Hepatocyte (in vitro differentiated cells): ENCODE measurements around the gene C19orf85. TPM values are rescaled to one million over a fixed set of nuclear protein-coding genes. Genes with fewer than 3 reads are reported as not detected.
"Not testable (repeated sequence)": the region's sequence is repeated elsewhere in the genome, so short reads cannot be mapped to it uniquely, and the experiment has no call there.

ENCODE experiments used
- DNase-seq: peaks from one replicate; pipeline ENCODE4 v3.0.0-alpha.2; 2016; ENCODE audit warnings: low spot score
- H2AFZ ChIP-seq: fragments of 200-600 bp; sonication (generic); 2 replicates; pipeline ENCODE4 v1.6.0; 2016; ENCODE audit warnings: antibody characterized with exemption, mild to moderate bottlenecking
- H3K27ac ChIP-seq: fragments of 200-600 bp; sonication (generic); 2 replicates; pipeline ENCODE4 v1.5.1; 2016; ENCODE audit warnings: mild to moderate bottlenecking
- H3K27me3 ChIP-seq: fragments of 200-600 bp; sonication (generic); 2 replicates; pipeline ENCODE4 v1.6.1; 2016
- H3K36me3 ChIP-seq: fragments of 200-600 bp; sonication (generic); replicated peaks from 2 replicates; pipeline ENCODE4 v1.5.1; 2016; ENCODE audit warnings: low read depth; ENCODE audit not compliant: insufficient read depth
- H3K4me1 ChIP-seq: fragments of 200-600 bp; sonication (generic); 2 replicates; pipeline ENCODE4 v1.5.1; 2016; ENCODE audit warnings: mild to moderate bottlenecking, moderate library complexity; ENCODE audit not compliant: insufficient read depth
- H3K4me2 ChIP-seq: fragments of 200-600 bp; sonication (generic); 2 replicates; pipeline ENCODE4 v1.6.0; 2016
- H3K4me3 ChIP-seq: fragments of 200-600 bp; sonication (generic); 2 replicates; pipeline ENCODE4 v1.5.1; 2016; ENCODE audit warnings: mild to moderate bottlenecking
- H3K79me2 ChIP-seq: fragments of 200-600 bp; sonication (generic); 2 replicates; pipeline ENCODE4 v1.6.0; 2017; ENCODE audit warnings: mild to moderate bottlenecking
- H3K9me2 ChIP-seq: fragments of 200-600 bp; sonication (generic); replicated peaks from 2 replicates; pipeline ENCODE4 v1.6.0; 2017; ENCODE audit warnings: mild to moderate bottlenecking; ENCODE audit not compliant: insufficient read depth
- H3K9me3 ChIP-seq: fragments of 200-600 bp; sonication (generic); 2 replicates; pipeline ENCODE4 v1.5.1; 2016; ENCODE audit warnings: low read depth, mild to moderate bottlenecking
- H4K20me1 ChIP-seq: fragments of 200-600 bp; sonication (generic); 2 replicates; pipeline ENCODE4 v1.6.0; 2016; ENCODE audit warnings: mild to moderate bottlenecking; ENCODE audit not compliant: insufficient read depth, poor library complexity, severe bottlenecking
- EZH2 ChIP-seq: fragments of 200-600 bp; sonication (generic); IDR thresholded peaks from 2 replicates; pipeline ENCODE4 v1.6.1; 2016; ENCODE audit warnings: antibody characterized with exemption, mild to moderate bottlenecking, borderline replicate concordance
- EZH2phosphoT487 ChIP-seq: fragments of 200-600 bp; sonication (generic); IDR thresholded peaks from one replicate; pipeline ENCODE4 v1.6.1; 2018; ENCODE audit warnings: antibody characterized with exemption, mild to moderate bottlenecking, low read depth, moderate library complexity; ENCODE audit not compliant: unreplicated experiment, severe bottlenecking
- WGBS: methylation state at CpG from one replicate; pipeline ENCODE4 v1.1.6; 2016; ENCODE audit warnings: low lambda C conversion rate; ENCODE audit errors: missing lambda C conversion rate; 5-methylcytosine and 5-hydroxymethylcytosine counted together
- polyA plus RNA-seq: library from polyadenylated mRNA; unstranded; fragments of >200 nt; fragmentation: Nextera tagmentation; extraction: Ambion mirVana; gene quantifications from 2 replicates; pipeline ENCODE4 v1.2.1, GENCODE V29; 2016
- total RNA-seq: library from RNA; depleted of rRNA; stranded (reverse); fragments of >200 nt; gene quantifications from 2 replicates; pipeline ENCODE4 v1.2.3, GENCODE V29; 2014
- TF ChIP-seq, protein P1 (sequence below): fragments of 200-600 bp; sonication (generic); IDR thresholded peaks from 2 replicates; pipeline ENCODE4 v1.5.1; 2016; ENCODE audit warnings: antibody characterized with exemption, mild to moderate bottlenecking; ENCODE audit not compliant: poor library complexity

The C19orf85 gene
- total and polyA plus RNA-seq, 2 experiments from 2014 or later, result not detected

DNA sequence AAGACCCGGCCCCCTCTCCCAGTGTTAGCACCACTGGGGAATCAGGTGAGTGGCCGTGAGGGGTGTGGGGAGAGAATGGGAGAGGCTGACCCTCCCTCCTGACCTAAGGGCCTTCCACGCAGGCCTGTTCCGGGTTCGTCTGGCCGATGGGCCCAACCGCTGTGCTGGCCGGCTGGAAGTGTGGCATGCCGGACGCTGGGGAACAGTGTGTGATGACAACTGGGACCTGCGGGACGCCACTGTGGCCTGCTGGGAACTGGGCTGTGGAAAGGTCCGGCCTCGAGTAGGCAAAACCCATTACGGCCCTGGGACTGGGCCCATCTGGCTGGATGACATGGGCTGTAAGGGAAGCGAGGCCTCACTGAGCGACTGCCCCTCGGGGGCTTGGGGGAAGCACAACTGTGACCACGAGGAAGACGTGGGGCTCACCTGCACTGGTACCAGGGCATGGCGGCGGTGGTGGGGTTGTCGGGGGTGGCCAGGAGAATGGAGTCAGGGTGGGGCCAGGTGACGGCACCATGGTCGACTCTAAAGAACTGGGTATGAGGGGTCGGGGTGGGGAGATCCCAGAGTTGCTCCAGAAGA, 35.9 kb upstream of the C19orf85 start:
- TF ChIP-seq, protein P1, sequence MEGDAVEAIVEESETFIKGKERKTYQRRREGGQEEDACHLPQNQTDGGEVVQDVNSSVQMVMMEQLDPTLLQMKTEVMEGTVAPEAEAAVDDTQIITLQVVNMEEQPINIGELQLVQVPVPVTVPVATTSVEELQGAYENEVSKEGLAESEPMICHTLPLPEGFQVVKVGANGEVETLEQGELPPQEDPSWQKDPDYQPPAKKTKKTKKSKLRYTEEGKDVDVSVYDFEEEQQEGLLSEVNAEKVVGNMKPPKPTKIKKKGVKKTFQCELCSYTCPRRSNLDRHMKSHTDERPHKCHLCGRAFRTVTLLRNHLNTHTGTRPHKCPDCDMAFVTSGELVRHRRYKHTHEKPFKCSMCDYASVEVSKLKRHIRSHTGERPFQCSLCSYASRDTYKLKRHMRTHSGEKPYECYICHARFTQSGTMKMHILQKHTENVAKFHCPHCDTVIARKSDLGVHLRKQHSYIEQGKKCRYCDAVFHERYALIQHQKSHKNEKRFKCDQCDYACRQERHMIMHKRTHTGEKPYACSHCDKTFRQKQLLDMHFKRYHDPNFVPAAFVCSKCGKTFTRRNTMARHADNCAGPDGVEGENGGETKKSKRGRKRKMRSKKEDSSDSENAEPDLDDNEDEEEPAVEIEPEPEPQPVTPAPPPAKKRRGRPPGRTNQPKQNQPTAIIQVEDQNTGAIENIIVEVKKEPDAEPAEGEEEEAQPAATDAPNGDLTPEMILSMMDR, result no peak
- TF ChIP-seq EZH2phosphoT487, result no peak
- no peak for TF ChIP-seq EZH2
- H3K9me3 ChIP-seq, result no peaks in the 10 kb centered on the region
- H3K27me3 ChIP-seq, result no peaks in the 10 kb centered on the region
- no peaks in the 10 kb centered on the region for H4K20me1 ChIP-seq
- H3K4me2 ChIP-seq, result no peak overlapping the region
- no peaks in the 10 kb centered on the region for H3K9me2 ChIP-seq
- 96% methylated on average over 23 of the region's 26 CpGs for WGBS
- no peaks in the 10 kb centered on the region for H3K36me3 ChIP-seq
- no peak overlapping the region for H3K4me3 ChIP-seq
- H3K4me1 ChIP-seq, result no peaks in the 10 kb centered on the region
- H3K27ac ChIP-seq, result no peak overlapping the region
- no peak for DNase-seq
- no peaks in the 10 kb centered on the region for H3K79me2 ChIP-seq
- H2AFZ ChIP-seq, result no peak overlapping the region

DNA sequence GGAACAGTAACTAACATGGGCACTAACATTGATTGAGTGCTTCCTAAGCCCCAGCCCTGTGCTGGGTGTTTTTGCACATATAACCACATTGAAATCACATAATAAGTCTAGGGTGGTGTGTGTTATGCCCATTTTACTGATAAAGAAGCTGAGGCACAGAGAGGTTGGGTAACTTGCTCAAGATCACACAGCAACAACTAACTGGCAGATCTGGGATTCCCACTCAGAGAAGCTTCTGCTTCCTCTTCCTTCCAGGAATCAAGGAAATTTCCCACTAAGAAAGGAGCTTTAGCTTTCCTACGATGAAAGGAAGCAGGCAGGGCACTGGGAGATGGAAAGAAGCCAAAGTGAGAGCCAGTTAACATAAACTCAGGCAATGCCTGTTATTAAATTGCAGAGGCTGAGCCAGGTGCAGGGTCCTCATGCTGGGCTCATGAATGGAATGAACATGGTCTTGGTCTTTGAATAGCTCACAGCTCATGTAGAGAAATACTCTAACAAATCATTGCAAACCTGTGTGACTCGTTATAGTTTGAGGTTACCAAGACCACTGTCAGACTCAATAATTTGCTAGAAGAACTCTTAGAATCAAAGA, 33.8 kb upstream of the C19orf85 start:
- no peak overlapping the region for H3K27ac ChIP-seq
- no peak overlapping the region for H3K4me2 ChIP-seq
- 50% methylated on average over 2 of the region's 2 CpGs for WGBS
- H3K4me3 ChIP-seq, result no peak overlapping the region
- no peaks in the 10 kb centered on the region for H3K9me3 ChIP-seq
- no peaks in the 10 kb centered on the region for H4K20me1 ChIP-seq
- H3K4me1 ChIP-seq, result no peaks in the 10 kb centered on the region
- H3K27me3 ChIP-seq, result no peaks in the 10 kb centered on the region
- H3K36me3 ChIP-seq, result no peaks in the 10 kb centered on the region
- no peak for DNase-seq
- TF ChIP-seq, protein P1, result no peak
- TF ChIP-seq EZH2, result no peak
- no peak for TF ChIP-seq EZH2phosphoT487
- no peaks in the 10 kb centered on the region for H3K79me2 ChIP-seq
- no peak overlapping the region for H2AFZ ChIP-seq
- no peaks in the 10 kb centered on the region for H3K9me2 ChIP-seq

DNA sequence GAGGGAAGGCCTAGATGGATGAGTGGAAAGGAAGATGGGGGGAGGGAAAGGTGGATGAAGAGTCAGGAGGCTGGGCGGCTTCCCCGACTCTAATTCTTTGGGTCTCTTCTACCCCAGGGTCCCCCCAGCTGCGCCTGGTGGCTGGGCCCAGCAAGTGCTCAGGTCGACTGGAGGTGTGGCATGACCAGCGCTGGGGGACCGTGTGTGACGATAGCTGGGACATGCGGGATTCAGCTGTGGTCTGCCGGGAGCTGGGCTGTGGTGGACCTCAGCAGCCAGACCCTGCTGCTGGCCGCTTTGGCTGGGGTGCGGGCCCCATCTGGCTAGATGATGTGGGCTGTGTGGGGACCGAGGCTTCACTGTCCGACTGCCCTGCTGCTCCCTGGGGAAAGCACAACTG, 33.2 kb upstream of the C19orf85 start:
- no peak for DNase-seq
- TF ChIP-seq EZH2phosphoT487 (no peak), EZH2 (no peak)
- TF ChIP-seq, protein P1, result no peak
- Histone ChIP-seq H3K9me2 (no peaks in the 10 kb centered on the region), H3K36me3 (no peaks in the 10 kb centered on the region), H3K4me3 (no peak overlapping the region), H3K27ac (no peak overlapping the region), H3K79me2 (no peaks in the 10 kb centered on the region), H3K4me1 (no peaks in the 10 kb centered on the region), H3K4me2 (no peak overlapping the region), H3K27me3 (peaks cover 3% of the 10 kb centered on the region), H3K9me3 (no peaks in the 10 kb centered on the region), H4K20me1 (no peaks in the 10 kb centered on the region), H2AFZ (no peak overlapping the region)
- 88% methylated on average over 13 of the region's 13 CpGs for WGBS

DNA sequence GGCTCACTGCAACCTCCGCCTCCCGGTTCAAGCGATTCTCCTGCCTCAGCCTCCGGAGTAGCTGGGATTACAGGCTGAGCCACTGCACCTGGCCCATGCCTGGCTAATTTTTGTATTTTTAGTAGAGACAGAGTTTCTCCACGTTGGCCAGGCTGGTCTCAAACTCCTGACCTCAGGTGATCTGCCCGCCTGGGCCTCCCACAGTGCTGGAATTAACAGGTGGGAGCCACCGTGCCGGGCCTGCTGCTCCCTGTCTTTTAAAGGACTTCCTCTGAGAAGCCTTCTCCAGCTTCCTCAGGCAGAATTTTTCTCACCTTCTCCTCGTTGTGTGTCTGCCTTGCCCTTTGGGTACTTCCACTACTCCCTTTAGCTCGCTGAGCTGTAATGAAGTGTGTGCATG, 32.3 kb upstream of the C19orf85 start:
- not testable (repeated sequence) for H3K4me3 ChIP-seq, H3K27ac ChIP-seq, H2AFZ ChIP-seq, H3K4me1 ChIP-seq, H4K20me1 ChIP-seq, H3K9me2 ChIP-seq, DNase-seq, H3K9me3 ChIP-seq, H3K27me3 ChIP-seq, H3K79me2 ChIP-seq, H3K36me3 ChIP-seq, H3K4me2 ChIP-seq
- WGBS, result 71% methylated on average over 10 of the region's 10 CpGs
